K562 (cell line): ENCODE measurements around the gene L3MBTL3. TPM values are rescaled to one million over a fixed set of nuclear protein-coding genes. Genes with fewer than 3 reads are reported as not detected.

Source experiments
- ATAC-seq: fragments of 200-7000 bp; cut with Tn5 transposase; 3 replicates; pipeline ENCODE4 v1.9.1; 2020; ENCODE audit warnings: moderate library complexity
- BruUV-seq: library from RNA; stranded (reverse); fragments of 400-500 nt; replicated peaks from 2 replicates; lab custom pipeline; 2021; lab: Mats Ljungman, UMichigan
- CTCF ChIA-PET: fragments of 300-600 bp; formaldehyde crosslinking; extraction: SDS; loops from one replicate; lab custom pipeline; 2021; ENCODE audit warnings: low intra/inter-chr PET ratio; lab: Yijun Ruan, JAX
- POLR2A ChIA-PET: fragments of 300-600, 350-650 bp; sonication (Branson Sonifier 250); formaldehyde crosslinking; extraction: SDS; loops from one replicate; lab custom pipeline; 2021; ENCODE audit warnings: antibody characterized with exemption, inconsistent platforms; lab: Yijun Ruan, JAX
- DNase-seq, 4 experiments: peaks; one replicate each; pipeline versions ENCODE4 v3.0.0 to v3.0.0-alpha.2; 2011 to 2018; ENCODE audit warnings: low spot score in 3 of 4, mixed read lengths in 3 of 4; ENCODE audit errors: extremely low read depth in 1 of 4
- FAIRE-seq: peaks from 2 replicates; lab custom pipeline; 2011; peaks lifted over from hg19 to GRCh38; lab: Jason Lieb, UNC
- H2AFZ ChIP-seq: 2 replicates; pipeline ENCODE4 v1.6.0; 2011; ENCODE audit warnings: low read depth, low read length, control low read depth, inconsistent platforms
- H3K27ac ChIP-seq: fragments of 200-600 bp; 3 replicates; pipeline ENCODE4 v1.8.0; 2011; ENCODE audit warnings: low read depth, mild to moderate bottlenecking, control low read depth, inconsistent platforms, low read length, moderate library complexity, mixed read lengths; ENCODE audit errors: extremely low read depth
- H3K27me3 ChIP-seq, 2 experiments: fragments of 300-600 bp in 1 of 2; 2 replicates in 1 of 2; 3 replicates in 1 of 2; pipeline versions ENCODE4 v1.6.0 to v1.8.0; 2011; ENCODE audit warnings: inconsistent platforms in 2 of 2, low read length in 2 of 2, mild to moderate bottlenecking in 1 of 2, mixed read lengths in 1 of 2, moderate library complexity in 1 of 2; ENCODE audit not compliant: control insufficient read depth in 2 of 2, insufficient read depth in 2 of 2
- H3K36me3 ChIP-seq: fragments of 300-600 bp; 3 replicates; pipeline ENCODE4 v1.8.0; 2011; ENCODE audit warnings: mild to moderate bottlenecking, low read length, inconsistent platforms; ENCODE audit not compliant: control insufficient read depth, insufficient read depth
- H3K4me1 ChIP-seq, 2 experiments: fragments of 200-600 bp in 1 of 2; replicated peaks in 1 of 2; 2 replicates in 1 of 2; 3 replicates in 1 of 2; pipeline versions ENCODE4 v1.5.1 to v1.8.0; 2011; ENCODE audit warnings: inconsistent platforms in 2 of 2, low read length in 2 of 2, mild to moderate bottlenecking in 1 of 2, mixed read lengths in 1 of 2, moderate library complexity in 1 of 2; ENCODE audit not compliant: control insufficient read depth in 2 of 2, insufficient read depth in 2 of 2
- H3K4me2 ChIP-seq: 2 replicates; pipeline ENCODE4 v1.6.1; 2011; ENCODE audit warnings: low read length, control low read depth, inconsistent platforms, mixed read lengths; ENCODE audit not compliant: insufficient read depth
- H3K4me3 ChIP-seq: fragments of 200-600 bp; sonication (generic), shearing (Covaris generic); 2 replicates; pipeline ENCODE4 v1.5.1; 2016; ENCODE audit warnings: control low read depth, inconsistent platforms
- H3K79me2 ChIP-seq: fragments of 200-600 bp; 3 replicates; pipeline ENCODE4 v1.8.0; 2011; ENCODE audit warnings: low read length, inconsistent platforms; ENCODE audit not compliant: control insufficient read depth, insufficient read depth
- H3K9ac ChIP-seq, 2 experiments: 2 replicates each; pipeline versions ENCODE4 v1.6.0 to v1.6.1; 2011; ENCODE audit warnings: low read depth in 2 of 2, low read length in 2 of 2, control low read depth in 1 of 2, inconsistent platforms in 1 of 2, mild to moderate bottlenecking in 1 of 2, mixed read lengths in 1 of 2; ENCODE audit not compliant: insufficient read depth in 1 of 2
- H3K9me1 ChIP-seq: one replicate; pipeline ENCODE4 v1.6.0; 2011; ENCODE audit warnings: inconsistent platforms, mild to moderate bottlenecking, low read length, moderate library complexity; ENCODE audit not compliant: control insufficient read depth, insufficient read depth
- H3K9me3 ChIP-seq: replicated peaks from 2 replicates; pipeline ENCODE4 v1.5.1; 2011; ENCODE audit warnings: low read depth, low read length, inconsistent platforms; ENCODE audit not compliant: control insufficient read depth, insufficient read depth
- H4K20me1 ChIP-seq: replicated peaks from 2 replicates; pipeline ENCODE4 v1.6.1; 2011; ENCODE audit warnings: low read length, inconsistent platforms, mixed read lengths; ENCODE audit not compliant: control insufficient read depth, insufficient read depth
- CHD2 ChIP-seq: IDR thresholded peaks from 2 replicates; pipeline ENCODE4 v1.6.1; 2011; ENCODE audit warnings: low read depth, low read length
- ERF ChIP-seq: fragments of 450-650 bp; formaldehyde crosslinking; IDR thresholded peaks from 2 replicates; pipeline ENCODE4 v1.4.0; 2020; ENCODE audit warnings: mild to moderate bottlenecking, mixed read lengths
- HEY1 ChIP-seq: fragments of 250-450 bp; sonication (Bioruptor Pico); IDR thresholded peaks from 2 replicates; pipeline ENCODE4 v1.5.0; 2020; ENCODE audit warnings: mild to moderate bottlenecking, moderate library complexity, borderline replicate concordance
- HMG20A ChIP-seq: fragments of 450-650 bp; formaldehyde crosslinking; conservative IDR thresholded peaks from 2 replicates; pipeline ENCODE4 v1.4.0; 2020; ENCODE audit warnings: mild to moderate bottlenecking, mixed read lengths
- PTTG1 ChIP-seq: fragments of 450-650 bp; IDR thresholded peaks from 2 replicates; pipeline ENCODE4 v1.6.1; 2016; ENCODE audit warnings: low read depth, mild to moderate bottlenecking, missing genetic modification characterization, missing compliant biosample characterization
- RBBP5 ChIP-seq: fragments of 200-600 bp; sonication (generic); IDR thresholded peaks from 2 replicates; pipeline ENCODE4 v1.6.1; 2012; ENCODE audit warnings: borderline replicate concordance, mild to moderate bottlenecking, low read length, control low read depth, inconsistent platforms; ENCODE audit not compliant: insufficient read depth, poor library complexity, severe bottlenecking
- USF1 ChIP-seq: sonication (generic); formaldehyde crosslinking; IDR thresholded peaks from 2 replicates; pipeline ENCODE4 v1.9.0; 2022; ENCODE audit warnings: mild to moderate bottlenecking, missing genetic modification reagents
- ZNF124 ChIP-seq: sonication (generic); formaldehyde crosslinking; IDR thresholded peaks from 2 replicates; pipeline ENCODE4 v1.8.1; 2022; ENCODE audit warnings: missing genetic modification reagents
- ZNF24 ChIP-seq: fragments of 450-650 bp; IDR thresholded peaks from 2 replicates; pipeline ENCODE4 v1.6.1; 2016
- ZNF282 ChIP-seq: sonication (generic); formaldehyde crosslinking; IDR thresholded peaks from 2 replicates; pipeline ENCODE4 v1.8.1; 2023; ENCODE audit warnings: missing genetic modification reagents
- ZNF449 ChIP-seq: fragments of 250-450 bp; sonication (Bioruptor Pico); IDR thresholded peaks from 2 replicates; pipeline ENCODE4 v1.8.0; 2022; ENCODE audit warnings: moderate library complexity, mild to moderate bottlenecking, inconsistent platforms
- WGBS: fragments of 100-300 bp; shearing (Covaris generic); methylation state at CpG from one replicate; pipeline ENCODE4 v1.1.6; 2016; ENCODE audit warnings: low coverage, mixed read lengths; ENCODE audit not compliant: insufficient coverage; ENCODE audit errors: missing lambda C conversion rate; 5-methylcytosine and 5-hydroxymethylcytosine counted together
- in situ Hi-C: fragments of 300-500 bp; cut with MboI; formaldehyde crosslinking; loops from 4 replicates; pipeline ENCODE4 v1.15.0; 2018; ENCODE audit warnings: inconsistent platforms, mixed read lengths
- intact Hi-C: fragments of 100-400 bp; cut with micrococcal nuclease; formaldehyde crosslinking; loops from 2 replicates; pipeline ENCODE4 v1.14.2; 2022
- polyA plus RNA-seq, 8 experiments: library from polyadenylated mRNA; depleted of rRNA in 4 of 8; stranded (reverse) in 5 of 8; unstranded in 3 of 8; fragments of >200 nt; fragmentation: Nextera tagmentation in 2 of 8; fragmentation: Illumina TruSeq in 1 of 8; extraction: Ambion mirVana in 2 of 8; extraction: Trizol in 1 of 8; gene quantifications; 2 replicates each; pipeline versions ENCODE4 v1.2.1 to v1.2.3, GENCODE V29; 2011 to 2014; ENCODE audit warnings: inconsistent platforms in 1 of 8, missing spikeins in 1 of 8
- total RNA-seq, 7 experiments: library from RNA; depleted of rRNA in 6 of 7; stranded (reverse); fragments of >200 nt in 6 of 7; fragmentation: Illumina TruSeq in 2 of 7; extraction: Trizol in 2 of 7; gene quantifications; 2 replicates each; pipeline versions ENCODE4 v1.2.1 to v1.2.3, GENCODE V29; 2011 to 2021; ENCODE audit warnings: low replicate concordance in 1 of 7
- TF ChIP-seq, protein P1 (sequence below): fragments of 250-450 bp; sonication (Bioruptor Pico); IDR thresholded peaks from 2 replicates; pipeline ENCODE4 v1.4.0; 2020; ENCODE audit warnings: borderline replicate concordance
- TF ChIP-seq, protein P2 (sequence below): fragments of 450-650 bp; IDR thresholded peaks from 2 replicates; pipeline ENCODE4 v1.6.1; 2017; ENCODE audit warnings: antibody characterized with exemption, mild to moderate bottlenecking

The L3MBTL3 gene
- total and polyA plus RNA-seq, 9 of the 15 experiments (the other 6 are each of a cell fraction or from before 2014, with no cell fraction given), result 0.83 to 6.9 (median 5.4) TPM

DNA sequence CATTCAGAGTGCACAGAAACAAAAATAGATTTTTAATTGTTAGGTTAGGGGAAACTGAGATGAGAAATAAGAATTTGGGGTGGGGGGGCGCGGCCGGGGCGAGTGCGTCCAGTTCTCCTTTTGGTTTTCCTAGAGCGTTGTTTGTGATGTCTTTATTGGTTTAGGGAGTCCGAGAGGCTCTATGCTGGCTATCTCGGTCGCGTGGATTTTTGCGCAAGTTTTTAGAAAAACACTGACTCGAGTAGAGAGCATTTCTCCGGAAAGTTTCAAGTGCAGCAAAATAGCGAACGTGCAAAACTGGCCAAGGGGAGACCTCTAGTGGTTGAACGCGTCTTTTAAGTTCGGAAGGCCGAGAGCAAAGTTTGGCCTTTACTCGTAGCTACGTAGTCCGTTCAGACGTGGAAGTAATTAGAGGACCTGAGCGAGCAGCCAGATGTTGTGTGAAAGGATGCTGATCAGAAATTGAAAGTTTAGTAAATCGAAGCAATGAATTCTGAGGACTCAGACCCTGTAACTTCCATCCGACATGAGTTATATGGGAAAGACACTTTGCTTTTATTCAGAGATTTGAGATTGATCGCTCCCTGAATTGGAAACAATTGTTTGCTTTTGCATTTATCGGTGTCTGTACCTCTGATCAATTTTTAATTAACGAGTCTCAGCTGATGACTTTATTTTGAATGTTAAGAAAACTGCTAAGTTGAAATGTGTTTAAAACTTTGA lies 2.7 kb downstream of the L3MBTL3 start:
- BruUV-seq, result TSS peak; percentile 26
- Histone ChIP-seq H3K79me2 (no peaks in the 10 kb centered on the region), H3K9me3 (no peaks in the 10 kb centered on the region), H3K9ac (peak overlapping the region in 1 of 2 experiments; percentile 93; a peak in 1 of 4 replicates), H3K4me2 (peak overlapping the region; percentile 75), H3K4me3 (peak overlapping the region; percentile 60), H3K27me3 (no peaks in the 10 kb centered on the region), H2AFZ (peak overlapping the region; percentile 75), H3K36me3 (no peaks in the 10 kb centered on the region), H3K4me1 (peaks cover 0 to 15% of the 10 kb centered on the region in 2 experiments; a peak in 2 of 5 replicates), H3K27ac (peak overlapping the region; percentile 62; the same call in 1 of the 3 replicates), H3K9me1 (no peaks in the 10 kb centered on the region), H4K20me1 (no peaks in the 10 kb centered on the region)
- ATAC-seq (peak; percentile 83), DNase-seq (peak; percentile 55 to 90 (median 57)), FAIRE-seq (peak; percentile 98)
- 8% methylated on average over 19 of the region's 29 CpGs for WGBS
- in situ Hi-C loops (loop anchor here (10.0 to 25.0 kb wide), 3 partner anchors 256 to 526 kb away; no protein-coding TSS in a partner anchor), intact Hi-C loops (loop anchor here (1.0 to 5.0 kb wide), 6 partner anchors 84 to 522 kb away; no protein-coding TSS in a partner anchor)
- POLR2A ChIA-PET, result interaction anchor here (1.0 to 1.1 kb wide), 2 partner anchors 12 to 337 kb away, joined by 3 read pairs; no protein-coding TSS in a partner anchor
- CTCF ChIA-PET, result interaction anchor here (0.7 to 2.6 kb wide), 3 partner anchors 127 to 522 kb away, joined by 3 to 10 read pairs (median 8); no protein-coding TSS in a partner anchor
- no peak for TF ChIP-seq HEY1 (CRISPR knock-in tag)
- no peak for TF ChIP-seq RBBP5
- no peak for TF ChIP-seq PTTG1
- no peak for TF ChIP-seq ZNF449 (CRISPR knock-in tag)
- no peak for TF ChIP-seq CHD2
- TF ChIP-seq ZNF282, result no peak
- no peak for TF ChIP-seq ZNF124 (CRISPR knock-in tag)
- no peak for TF ChIP-seq USF1 (CRISPR knock-in tag)
- TF ChIP-seq, protein P1, sequence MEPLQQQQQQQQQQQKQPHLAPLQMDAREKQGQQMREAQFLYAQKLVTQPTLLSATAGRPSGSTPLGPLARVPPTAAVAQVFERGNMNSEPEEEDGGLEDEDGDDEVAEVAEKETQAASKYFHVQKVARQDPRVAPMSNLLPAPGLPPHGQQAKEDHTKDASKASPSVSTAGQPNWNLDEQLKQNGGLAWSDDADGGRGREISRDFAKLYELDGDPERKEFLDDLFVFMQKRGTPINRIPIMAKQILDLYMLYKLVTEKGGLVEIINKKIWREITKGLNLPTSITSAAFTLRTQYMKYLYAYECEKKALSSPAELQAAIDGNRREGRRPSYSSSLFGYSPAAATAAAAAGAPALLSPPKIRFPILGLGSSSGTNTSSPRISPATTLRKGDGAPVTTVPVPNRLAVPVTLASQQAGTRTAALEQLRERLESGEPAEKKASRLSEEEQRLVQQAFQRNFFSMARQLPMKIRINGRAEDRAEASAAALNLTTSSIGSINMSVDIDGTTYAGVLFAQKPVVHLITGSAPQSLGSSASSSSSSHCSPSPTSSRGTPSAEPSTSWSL, result no peak
- no peak for TF ChIP-seq HMG20A
- TF ChIP-seq, protein P2, sequence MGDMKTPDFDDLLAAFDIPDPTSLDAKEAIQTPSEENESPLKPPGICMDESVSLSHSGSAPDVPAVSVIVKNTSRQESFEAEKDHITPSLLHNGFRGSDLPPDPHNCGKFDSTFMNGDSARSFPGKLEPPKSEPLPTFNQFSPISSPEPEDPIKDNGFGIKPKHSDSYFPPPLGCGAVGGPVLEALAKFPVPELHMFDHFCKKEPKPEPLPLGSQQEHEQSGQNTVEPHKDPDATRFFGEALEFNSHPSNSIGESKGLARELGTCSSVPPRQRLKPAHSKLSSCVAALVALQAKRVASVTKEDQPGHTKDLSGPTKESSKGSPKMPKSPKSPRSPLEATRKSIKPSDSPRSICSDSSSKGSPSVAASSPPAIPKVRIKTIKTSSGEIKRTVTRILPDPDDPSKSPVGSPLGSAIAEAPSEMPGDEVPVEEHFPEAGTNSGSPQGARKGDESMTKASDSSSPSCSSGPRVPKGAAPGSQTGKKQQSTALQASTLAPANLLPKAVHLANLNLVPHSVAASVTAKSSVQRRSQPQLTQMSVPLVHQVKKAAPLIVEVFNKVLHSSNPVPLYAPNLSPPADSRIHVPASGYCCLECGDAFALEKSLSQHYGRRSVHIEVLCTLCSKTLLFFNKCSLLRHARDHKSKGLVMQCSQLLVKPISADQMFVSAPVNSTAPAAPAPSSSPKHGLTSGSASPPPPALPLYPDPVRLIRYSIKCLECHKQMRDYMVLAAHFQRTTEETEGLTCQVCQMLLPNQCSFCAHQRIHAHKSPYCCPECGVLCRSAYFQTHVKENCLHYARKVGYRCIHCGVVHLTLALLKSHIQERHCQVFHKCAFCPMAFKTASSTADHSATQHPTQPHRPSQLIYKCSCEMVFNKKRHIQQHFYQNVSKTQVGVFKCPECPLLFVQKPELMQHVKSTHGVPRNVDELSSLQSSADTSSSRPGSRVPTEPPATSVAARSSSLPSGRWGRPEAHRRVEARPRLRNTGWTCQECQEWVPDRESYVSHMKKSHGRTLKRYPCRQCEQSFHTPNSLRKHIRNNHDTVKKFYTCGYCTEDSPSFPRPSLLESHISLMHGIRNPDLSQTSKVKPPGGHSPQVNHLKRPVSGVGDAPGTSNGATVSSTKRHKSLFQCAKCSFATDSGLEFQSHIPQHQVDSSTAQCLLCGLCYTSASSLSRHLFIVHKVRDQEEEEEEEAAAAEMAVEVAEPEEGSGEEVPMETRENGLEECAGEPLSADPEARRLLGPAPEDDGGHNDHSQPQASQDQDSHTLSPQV, result no peak
- no peak for TF ChIP-seq ERF (CRISPR knock-in tag)
- TF ChIP-seq ZNF24, result no peak
